H9 (cell line): ENCODE measurements around the gene MMP17. TPM values are rescaled to one million over a fixed set of nuclear protein-coding genes. Genes with fewer than 3 reads are reported as not detected.

Source experiments
- DNase-seq: peaks from one replicate; pipeline ENCODE4 v3.0.0-alpha.2; 2017
- H2AFZ ChIP-seq: one replicate; pipeline ENCODE4 v1.6.1; 2013; ENCODE audit warnings: mild to moderate bottlenecking, low read length, control low read depth, moderate library complexity
- H2AK5ac ChIP-seq: 2 replicates; pipeline ENCODE4 v1.6.1; 2013; ENCODE audit warnings: low read length, control low read depth, mixed read lengths; ENCODE audit not compliant: insufficient read length
- H2BK120ac ChIP-seq: one replicate; pipeline ENCODE4 v1.6.1; 2013; ENCODE audit warnings: low read depth, mild to moderate bottlenecking, low read length, control low read depth, inconsistent platforms; ENCODE audit not compliant: poor library complexity, severe bottlenecking
- H2BK12ac ChIP-seq: 2 replicates; pipeline ENCODE4 v1.6.1; 2013; ENCODE audit warnings: low read length, control low read depth, mixed read lengths, low read depth; ENCODE audit not compliant: insufficient read length
- H2BK15ac ChIP-seq: 2 replicates; pipeline ENCODE4 v1.6.1; 2013; ENCODE audit warnings: low read depth, low read length, control low read depth
- H2BK20ac ChIP-seq: one replicate; pipeline ENCODE4 v1.6.1; 2013; ENCODE audit warnings: low read depth, mild to moderate bottlenecking, low read length, control low read depth, inconsistent platforms; ENCODE audit not compliant: poor library complexity, severe bottlenecking
- H2BK5ac ChIP-seq: 2 replicates; pipeline ENCODE4 v1.6.1; 2013; ENCODE audit warnings: low read length, control low read depth, mixed read lengths; ENCODE audit not compliant: insufficient read length
- H3K14ac ChIP-seq: 2 replicates; pipeline ENCODE4 v1.6.1; 2013; ENCODE audit warnings: low read length, control low read depth; ENCODE audit not compliant: insufficient read depth
- H3K18ac ChIP-seq: 2 replicates; pipeline ENCODE4 v1.6.1; 2013; ENCODE audit warnings: low read depth, mild to moderate bottlenecking, mixed read lengths, low read length, control low read depth; ENCODE audit not compliant: insufficient read length
- H3K23ac ChIP-seq: 2 replicates; pipeline ENCODE4 v1.6.1; 2013; ENCODE audit warnings: low read length, control low read depth, mixed read lengths, low read depth; ENCODE audit not compliant: insufficient read length
- H3K23me2 ChIP-seq: 2 replicates; pipeline ENCODE4 v1.6.1; 2013; ENCODE audit warnings: low read depth, mild to moderate bottlenecking, mixed read lengths, low read length, control low read depth; ENCODE audit not compliant: insufficient read length, poor library complexity, severe bottlenecking
- H3K27ac ChIP-seq: 2 replicates; pipeline ENCODE4 v1.5.1; 2013; ENCODE audit warnings: low read length, control low read depth, mixed read lengths, low read depth; ENCODE audit not compliant: insufficient read length
- H3K27me3 ChIP-seq: 2 replicates; pipeline ENCODE4 v1.6.1; 2013; ENCODE audit warnings: low read length, control low read depth, inconsistent platforms; ENCODE audit not compliant: insufficient read depth
- H3K4ac ChIP-seq: 2 replicates; pipeline ENCODE4 v1.6.1; 2013; ENCODE audit warnings: low read depth, mild to moderate bottlenecking, control low read depth, inconsistent platforms, low read length, moderate library complexity
- H3K4me1 ChIP-seq: 2 replicates; pipeline ENCODE4 v1.6.1; 2013; ENCODE audit warnings: low read length, control low read depth, inconsistent platforms; ENCODE audit not compliant: insufficient read depth
- H3K4me2 ChIP-seq: 2 replicates; pipeline ENCODE4 v1.6.1; 2013; ENCODE audit warnings: low read length, control low read depth, mixed read lengths; ENCODE audit not compliant: insufficient read length, insufficient read depth
- H3K56ac ChIP-seq: 2 replicates; pipeline ENCODE4 v1.6.1; 2013; ENCODE audit warnings: low read depth, mild to moderate bottlenecking, mixed read lengths, low read length, control low read depth; ENCODE audit not compliant: insufficient read length
- H3K79me1 ChIP-seq: 2 replicates; pipeline ENCODE4 v1.6.1; 2013; ENCODE audit warnings: low read depth, mild to moderate bottlenecking, moderate library complexity, low read length, control low read depth, inconsistent platforms; ENCODE audit not compliant: insufficient read depth, poor library complexity, severe bottlenecking
- H3K79me2 ChIP-seq: 2 replicates; pipeline ENCODE4 v1.6.1; 2013; ENCODE audit warnings: low read length, control low read depth, inconsistent platforms; ENCODE audit not compliant: insufficient read depth
- H3K9ac ChIP-seq: 2 replicates; pipeline ENCODE4 v1.6.1; 2013; ENCODE audit warnings: low read length, control low read depth, mixed read lengths; ENCODE audit not compliant: insufficient read length; ENCODE audit errors: extremely low read depth
- H3K9me3 ChIP-seq: one replicate; pipeline ENCODE4 v1.6.1; 2013; ENCODE audit warnings: low read depth, low read length, inconsistent platforms; ENCODE audit not compliant: control insufficient read depth
- H3T11ph ChIP-seq: one replicate; pipeline ENCODE4 v1.6.1; 2013; ENCODE audit warnings: mild to moderate bottlenecking, low read length, control low read depth, inconsistent platforms
- H4K20me1 ChIP-seq: one replicate; pipeline ENCODE4 v1.6.1; 2013; ENCODE audit not compliant: control insufficient read depth, insufficient read length, insufficient read depth
- H4K5ac ChIP-seq: 2 replicates; pipeline ENCODE4 v1.6.1; 2013; ENCODE audit warnings: low read depth, mild to moderate bottlenecking, mixed read lengths, low read length, control low read depth; ENCODE audit not compliant: insufficient read length
- H4K8ac ChIP-seq: replicated peaks from 2 replicates; pipeline ENCODE4 v1.6.1; 2013; ENCODE audit warnings: low read length, control low read depth, mixed read lengths, low read depth; ENCODE audit not compliant: insufficient read length
- H4K91ac ChIP-seq: 2 replicates; pipeline ENCODE4 v1.6.1; 2013; ENCODE audit warnings: low read depth, mild to moderate bottlenecking, moderate library complexity, mixed read lengths, low read length, control low read depth; ENCODE audit not compliant: insufficient read length
- H3K27ac Mint-ChIP-seq, 3 experiments: 2 replicates in 2 of 3; 3 replicates in 1 of 3; pipeline ENCODE4 v1.8.0; 2020 to 2021; ENCODE audit warnings: mixed read lengths in 3 of 3, mild to moderate bottlenecking in 1 of 3, moderate library complexity in 1 of 3
- H3K27me3 Mint-ChIP-seq: 2 replicates; pipeline ENCODE4 v1.8.0; 2021; ENCODE audit warnings: low read depth, mild to moderate bottlenecking, moderate library complexity, mixed read lengths
- H3K36me3 Mint-ChIP-seq, 3 experiments: 2 replicates in 2 of 3; 3 replicates in 1 of 3; pipeline ENCODE4 v1.8.0; 2020 to 2021; ENCODE audit warnings: low read depth in 3 of 3, mixed read lengths in 3 of 3; ENCODE audit not compliant: insufficient read depth in 1 of 3
- H3K4me1 Mint-ChIP-seq, 2 experiments: 2 replicates each; pipeline ENCODE4 v1.8.0; 2020; ENCODE audit warnings: mixed read lengths in 2 of 2
- H3K4me3 Mint-ChIP-seq, 2 experiments: 2 replicates in 1 of 2; 3 replicates in 1 of 2; pipeline ENCODE4 v1.8.0; 2020 to 2021; ENCODE audit warnings: mild to moderate bottlenecking in 2 of 2, mixed read lengths in 2 of 2, moderate library complexity in 1 of 2
- H3K9me3 Mint-ChIP-seq, 2 experiments: 2 replicates in 1 of 2; 3 replicates in 1 of 2; pipeline ENCODE4 v1.8.0; 2020; ENCODE audit warnings: mild to moderate bottlenecking in 2 of 2, mixed read lengths in 2 of 2, moderate library complexity in 1 of 2
- WGBS: extraction: QIAGEN DNeasy Blood & Tissue Kit; methylation state at CpG from one replicate; pipeline ENCODE4 v1.1.7; 2013; ENCODE audit warnings: missing lambda C conversion rate, low lambda C conversion rate, mixed read lengths; ENCODE audit not compliant: insufficient read length; ENCODE audit errors: extremely low coverage; 5-methylcytosine and 5-hydroxymethylcytosine counted together
- total RNA-seq: library from RNA; stranded (reverse); gene quantifications from 2 replicates; pipeline ENCODE4 v1.2.1, GENCODE V29; 2021
- TF ChIP-seq, protein P1 (sequence below): fragments of 200-600 bp; sonication (generic); conservative IDR thresholded peaks from 3 replicates; pipeline ENCODE4 v1.8.0; 2021; ENCODE audit warnings: antibody characterized with exemption, mild to moderate bottlenecking

MMP17 gene
- total RNA-seq, 1 experiment from 2014 or later: 14.8 TPM

GRCh38 chr12:131852551-131853299 is 24.5 kb downstream of the MMP17 start:
- Histone ChIP-seq H3K9ac (no peak overlapping the region), H2BK12ac (no peak overlapping the region), H3K4me1 (no peaks in the 10 kb centered on the region), H4K8ac (no peak overlapping the region), H3K27ac (no peak overlapping the region), H3T11ph (no peak overlapping the region), H3K9me3 (no peaks in the 10 kb centered on the region), H2AFZ (no peak overlapping the region), H4K91ac (no peak overlapping the region), H2AK5ac (no peak overlapping the region), H4K5ac (no peak overlapping the region), H2BK20ac (no peak overlapping the region), H2BK5ac (no peak overlapping the region), H3K79me2 (no peaks in the 10 kb centered on the region), H3K79me1 (no peaks in the 10 kb centered on the region), H3K23ac (no peak overlapping the region), H3K4me2 (no peak overlapping the region), H3K4ac (no peak overlapping the region; the same call in 1 of the 2 replicates), H3K18ac (no peak overlapping the region), H3K56ac (no peak overlapping the region), H3K23me2 (no peaks in the 10 kb centered on the region), H3K27me3 (no peaks in the 10 kb centered on the region), H3K14ac (no peak overlapping the region; the same call in 1 of the 2 replicates), H2BK120ac (no peak overlapping the region), H2BK15ac (no peak overlapping the region), H4K20me1 (no peaks in the 10 kb centered on the region)
- peak; percentile 36 for DNase-seq
- Mint-ChIP-seq H3K27me3 (peaks cover 11% of the 10 kb centered on the region), H3K9me3 (peaks cover 0 to 4% of the 10 kb centered on the region in 2 experiments; a peak in 1 of 5 replicates), H3K27ac (peak overlapping the region in 2 of 3 experiments; percentile 84 to 92; a peak in 3 of 7 replicates), H3K4me3 (no peak overlapping the region; a peak in 1 of 5 replicates), H3K4me1 (peaks cover 8 to 11% of the 10 kb centered on the region in 2 experiments), H3K36me3 (peaks cover 0 to 7% (median 4%) of the 10 kb centered on the region in 3 experiments; a peak in 3 of 7 replicates)
- TF ChIP-seq, protein P1, sequence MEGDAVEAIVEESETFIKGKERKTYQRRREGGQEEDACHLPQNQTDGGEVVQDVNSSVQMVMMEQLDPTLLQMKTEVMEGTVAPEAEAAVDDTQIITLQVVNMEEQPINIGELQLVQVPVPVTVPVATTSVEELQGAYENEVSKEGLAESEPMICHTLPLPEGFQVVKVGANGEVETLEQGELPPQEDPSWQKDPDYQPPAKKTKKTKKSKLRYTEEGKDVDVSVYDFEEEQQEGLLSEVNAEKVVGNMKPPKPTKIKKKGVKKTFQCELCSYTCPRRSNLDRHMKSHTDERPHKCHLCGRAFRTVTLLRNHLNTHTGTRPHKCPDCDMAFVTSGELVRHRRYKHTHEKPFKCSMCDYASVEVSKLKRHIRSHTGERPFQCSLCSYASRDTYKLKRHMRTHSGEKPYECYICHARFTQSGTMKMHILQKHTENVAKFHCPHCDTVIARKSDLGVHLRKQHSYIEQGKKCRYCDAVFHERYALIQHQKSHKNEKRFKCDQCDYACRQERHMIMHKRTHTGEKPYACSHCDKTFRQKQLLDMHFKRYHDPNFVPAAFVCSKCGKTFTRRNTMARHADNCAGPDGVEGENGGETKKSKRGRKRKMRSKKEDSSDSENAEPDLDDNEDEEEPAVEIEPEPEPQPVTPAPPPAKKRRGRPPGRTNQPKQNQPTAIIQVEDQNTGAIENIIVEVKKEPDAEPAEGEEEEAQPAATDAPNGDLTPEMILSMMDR: no peak
- WGBS: no CpG with 5 or more reads among the region's 24 CpGs
